Kidney epithelial cell (primary cell): ENCODE results near the gene C1orf226. TPM values are rescaled to one million over a fixed set of nuclear protein-coding genes. Genes with fewer than 3 reads are reported as not detected.

Experiments used
- DNase-seq: peaks from one replicate; pipeline ENCODE4 v3.0.0-alpha.2; 2010; ENCODE audit warnings: low read depth
- H3K27me3 ChIP-seq: 2 replicates; pipeline ENCODE4 v1.6.0; 2011; ENCODE audit warnings: low read length; ENCODE audit not compliant: control insufficient read depth, insufficient read depth
- H3K36me3 ChIP-seq: 2 replicates; pipeline ENCODE4 v1.5.1; 2011; ENCODE audit warnings: low read length; ENCODE audit not compliant: control insufficient read depth, insufficient read depth
- H3K4me3 ChIP-seq: 2 replicates; pipeline ENCODE4 v1.5.1; 2011; ENCODE audit warnings: low read depth, mild to moderate bottlenecking, control low read depth, low read length
- CTCF ChIP-seq: IDR thresholded peaks from 2 replicates; pipeline ENCODE4 v1.5.1; 2011; ENCODE audit warnings: mild to moderate bottlenecking, moderate library complexity, low read length, control low read depth, inconsistent platforms; ENCODE audit not compliant: insufficient read depth, poor library complexity, severe bottlenecking
- total RNA-seq: library from RNA; depleted of rRNA; stranded (reverse); fragments of >200 nt; gene quantifications from 2 replicates; pipeline ENCODE4 v1.2.3, GENCODE V29; 2015

C1orf226 gene
- total RNA-seq, 1 donor from 2014 or later, result 3.7 TPM

DNA sequence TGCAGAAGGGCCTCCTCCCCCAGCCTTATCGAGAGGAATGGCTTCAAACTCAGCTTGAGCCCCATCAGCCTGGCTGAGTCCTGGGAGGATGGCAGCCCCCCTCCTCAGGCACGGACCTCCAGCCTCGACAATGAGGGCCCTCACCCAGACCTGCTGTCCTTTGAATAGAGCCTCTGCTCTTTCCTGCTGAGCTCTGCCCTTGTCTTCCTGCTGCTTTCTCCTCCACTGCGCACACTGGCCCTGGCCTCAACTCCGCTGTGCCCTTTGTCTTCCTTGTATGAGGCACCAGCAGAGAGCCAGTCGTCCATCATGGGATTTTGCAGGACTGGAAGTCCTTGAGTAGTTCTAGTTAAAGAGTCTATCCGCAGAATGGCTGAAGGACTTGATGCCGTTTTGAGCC lies 2.0 kb downstream of the C1orf226 start:
- no peak overlapping the region for H3K4me3 ChIP-seq
- H3K27me3 ChIP-seq, result no peaks in the 10 kb centered on the region
- no peak for DNase-seq
- H3K36me3 ChIP-seq, result peaks cover 3% of the 10 kb centered on the region
- no peak for TF ChIP-seq CTCF

GRCh38 chr1:162384116-162384515 lies 2.6 kb downstream of the C1orf226 start:
- Histone ChIP-seq H3K36me3 (peaks cover 3% of the 10 kb centered on the region), H3K27me3 (no peaks in the 10 kb centered on the region), H3K4me3 (no peak overlapping the region)
- no peak for DNase-seq
- TF ChIP-seq CTCF, result no peak

DNA sequence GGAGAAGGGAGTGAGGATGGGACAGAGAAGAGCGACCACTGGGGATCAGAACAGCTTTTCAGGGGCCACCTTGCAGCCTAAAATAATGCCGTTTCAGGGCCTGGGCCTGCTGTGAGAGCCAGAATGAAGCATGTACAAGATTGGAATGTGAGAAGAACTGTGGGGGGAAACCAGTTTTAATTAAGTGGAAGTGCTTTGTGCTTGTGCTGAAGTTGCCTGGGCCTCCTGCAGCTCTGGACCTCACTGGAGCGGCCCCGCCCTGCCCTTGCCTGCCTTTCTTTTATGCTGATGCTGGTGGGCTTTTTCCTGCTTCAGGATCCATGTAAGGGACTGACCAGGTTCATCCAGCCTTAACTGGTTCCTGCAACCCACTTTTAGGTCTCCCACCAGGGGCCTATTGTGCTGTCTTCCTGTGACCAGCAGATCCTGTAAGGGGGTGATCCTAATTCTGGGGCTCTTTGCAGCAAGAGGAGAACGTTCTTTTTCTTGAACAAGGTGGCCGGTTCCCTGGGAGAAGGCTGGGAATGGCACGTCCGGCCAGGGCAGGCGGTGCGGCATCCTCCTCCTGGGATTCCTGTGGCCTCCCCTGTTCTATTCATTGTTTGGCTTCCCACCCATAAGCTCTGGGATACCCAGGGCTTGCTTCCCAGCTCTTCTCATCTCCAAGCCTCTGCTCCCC lies 3.2 kb downstream of the C1orf226 start:
- no peak for TF ChIP-seq CTCF
- Histone ChIP-seq H3K36me3 (peaks cover 3% of the 10 kb centered on the region), H3K4me3 (no peak overlapping the region), H3K27me3 (no peaks in the 10 kb centered on the region)
- no peak for DNase-seq

DNA sequence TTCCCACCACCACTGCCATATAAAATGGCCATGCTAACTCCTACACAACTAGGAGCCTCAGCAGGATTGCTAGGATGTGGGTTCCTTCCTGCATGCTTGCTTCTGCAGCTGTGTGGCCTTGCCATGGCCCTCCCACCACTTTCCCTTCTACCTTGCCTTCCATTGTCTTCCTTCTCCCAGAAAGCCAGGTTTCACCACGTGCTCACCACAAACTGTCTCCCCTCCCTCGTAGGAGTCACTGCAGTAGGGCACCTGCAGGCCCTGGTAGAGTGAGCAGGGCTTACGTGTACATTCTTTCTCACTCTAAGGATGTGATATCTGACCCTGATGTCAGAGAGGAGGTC lies 3.7 kb downstream of the C1orf226 start:
- H3K27me3 ChIP-seq, result no peaks in the 10 kb centered on the region
- TF ChIP-seq CTCF, result no peak
- no peak overlapping the region for H3K4me3 ChIP-seq
- DNase-seq, result no peak
- peaks cover 3% of the 10 kb centered on the region for H3K36me3 ChIP-seq

DNA sequence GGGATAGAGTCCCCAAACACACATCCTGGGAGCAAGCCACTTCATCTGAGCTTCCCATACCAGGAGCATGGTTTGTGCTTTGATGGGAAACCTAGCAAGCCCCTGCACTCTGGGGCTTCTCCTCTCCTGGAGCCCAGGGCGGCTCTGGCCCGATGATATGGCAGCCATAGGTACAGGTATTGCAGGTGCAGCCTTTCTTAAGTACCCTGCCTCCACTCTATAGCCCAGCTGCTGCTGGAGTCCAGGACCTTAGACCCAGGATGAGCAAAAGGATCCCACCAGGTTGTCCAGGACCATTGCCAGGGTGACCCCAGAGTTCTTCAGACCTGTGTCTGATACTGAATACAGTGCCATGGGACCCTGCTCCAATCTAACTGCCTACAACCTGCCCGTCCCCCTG lies 4.2 kb downstream of the C1orf226 start:
- H3K4me3 ChIP-seq, result no peak overlapping the region
- DNase-seq, result no peak

More for the DNA sequence above, 4.2 kb downstream of the C1orf226 start:
- Histone ChIP-seq H3K36me3 (peaks cover 3% of the 10 kb centered on the region), H3K27me3 (no peaks in the 10 kb centered on the region)
- TF ChIP-seq CTCF, result no peak
